ENCODE data around the gene HECTD4.

GRCh38 chr12:112308652-112309051 is 73.6 kb downstream of the HECTD4 start:
- TF ChIP-seq CTCF (IDR thresholded peaks at IDR 0.05) (no peak), EZH2 (IDR thresholded peaks at IDR 0.05; ENCODE audit: borderline replicate concordance, insufficient read depth, low read depth, low read length, poor library complexity, severe bottlenecking) (no peak)

Measured in B cell (primary cell).